Adrenal gland (tissue), 5 donors: ENCODE measurements around the gene CD86.

ENCODE experiments used
- CTCF ChIP-seq, 6 experiments: fragments of 450-650 bp in 4 of 6; fragments of 200-600 bp in 2 of 6; sonication (generic) in 1 of 6; IDR thresholded peaks; 1 replicate in 5 of 6; 2 replicates in 1 of 6; pipeline versions ENCODE4 v1.5.1 to v1.8.0; 2016 to 2021; ENCODE audit warnings: antibody characterized with exemption in 6 of 6, mild to moderate bottlenecking in 2 of 6, moderate library complexity in 1 of 6
- POLR2A ChIP-seq, 2 donors: fragments of 450-650 bp; IDR thresholded peaks; one replicate each; pipeline ENCODE4 v1.6.1; 2017; ENCODE audit warnings: antibody characterized with exemption in 2 of 2, mild to moderate bottlenecking in 2 of 2, moderate library complexity in 1 of 2
- donor health status: DM: no; HTN: no; CAD: no.

- TF ChIP-seq CTCF (IDR thresholded peaks at IDR 0.05) (no peak), POLR2A (IDR thresholded peaks at IDR 0.05) (no peak)
These were observed 12.0 kb downstream of the CD86 start for GRCh38 chr3:122067214-122067550.
